ENCODE data around the gene PM20D2.

DNA sequence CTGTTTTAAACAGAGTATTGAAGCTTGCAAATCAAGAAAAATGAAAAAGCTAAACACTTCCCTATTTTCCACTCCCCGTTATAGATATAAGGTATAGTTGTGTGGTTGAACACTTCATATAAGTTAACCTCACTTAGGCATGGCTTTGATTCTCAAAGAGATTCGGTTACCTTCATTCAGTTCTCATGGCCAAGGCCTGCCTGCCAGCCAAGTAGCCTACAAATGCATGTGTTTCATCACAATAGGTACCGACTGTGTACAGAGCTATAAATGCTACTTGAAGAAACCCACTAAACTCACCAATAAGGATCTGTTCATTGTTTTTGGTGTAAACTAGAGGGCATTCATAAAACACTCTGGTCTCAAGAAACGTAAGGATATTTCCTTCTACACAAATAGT lies 27.8 kb downstream of the PM20D2 start:
- TF ChIP-seq EP300 (IDR thresholded peaks at IDR 0.05), result no peak
- TF ChIP-seq, protein P1, sequence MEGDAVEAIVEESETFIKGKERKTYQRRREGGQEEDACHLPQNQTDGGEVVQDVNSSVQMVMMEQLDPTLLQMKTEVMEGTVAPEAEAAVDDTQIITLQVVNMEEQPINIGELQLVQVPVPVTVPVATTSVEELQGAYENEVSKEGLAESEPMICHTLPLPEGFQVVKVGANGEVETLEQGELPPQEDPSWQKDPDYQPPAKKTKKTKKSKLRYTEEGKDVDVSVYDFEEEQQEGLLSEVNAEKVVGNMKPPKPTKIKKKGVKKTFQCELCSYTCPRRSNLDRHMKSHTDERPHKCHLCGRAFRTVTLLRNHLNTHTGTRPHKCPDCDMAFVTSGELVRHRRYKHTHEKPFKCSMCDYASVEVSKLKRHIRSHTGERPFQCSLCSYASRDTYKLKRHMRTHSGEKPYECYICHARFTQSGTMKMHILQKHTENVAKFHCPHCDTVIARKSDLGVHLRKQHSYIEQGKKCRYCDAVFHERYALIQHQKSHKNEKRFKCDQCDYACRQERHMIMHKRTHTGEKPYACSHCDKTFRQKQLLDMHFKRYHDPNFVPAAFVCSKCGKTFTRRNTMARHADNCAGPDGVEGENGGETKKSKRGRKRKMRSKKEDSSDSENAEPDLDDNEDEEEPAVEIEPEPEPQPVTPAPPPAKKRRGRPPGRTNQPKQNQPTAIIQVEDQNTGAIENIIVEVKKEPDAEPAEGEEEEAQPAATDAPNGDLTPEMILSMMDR (IDR thresholded peaks at IDR 0.05), result no peak
- TF ChIP-seq POLR2A (IDR thresholded peaks at IDR 0.05), result no peak

Data from suprapubic skin (tissue), 3 donors.